HG02642 (cell line): ENCODE measurements around the gene ACADL.
"Not testable (repeated sequence)": the region's sequence is repeated elsewhere in the genome, so short reads cannot be mapped to it uniquely, and the experiment has no call there.

Experiments used
- ATAC-seq: cut with Tn5 transposase; IDR thresholded peaks from one replicate; pipeline ENCODE4 v1.9.1; 2021; ENCODE audit warnings: mild to moderate bottlenecking; ENCODE audit not compliant: unreplicated experiment, poor library complexity

ACADL gene

GRCh38 chr2:210203558-210203957, 21.7 kb downstream of the ACADL start:
- ATAC-seq = no peak

- no peak for ATAC-seq
Observed at GRCh38 chr2:210203147-210203546, 22.1 kb downstream of the ACADL start.

GRCh38 chr2:210199854-210200253, 25.4 kb downstream of the ACADL start:
- ATAC-seq = no peak

DNA sequence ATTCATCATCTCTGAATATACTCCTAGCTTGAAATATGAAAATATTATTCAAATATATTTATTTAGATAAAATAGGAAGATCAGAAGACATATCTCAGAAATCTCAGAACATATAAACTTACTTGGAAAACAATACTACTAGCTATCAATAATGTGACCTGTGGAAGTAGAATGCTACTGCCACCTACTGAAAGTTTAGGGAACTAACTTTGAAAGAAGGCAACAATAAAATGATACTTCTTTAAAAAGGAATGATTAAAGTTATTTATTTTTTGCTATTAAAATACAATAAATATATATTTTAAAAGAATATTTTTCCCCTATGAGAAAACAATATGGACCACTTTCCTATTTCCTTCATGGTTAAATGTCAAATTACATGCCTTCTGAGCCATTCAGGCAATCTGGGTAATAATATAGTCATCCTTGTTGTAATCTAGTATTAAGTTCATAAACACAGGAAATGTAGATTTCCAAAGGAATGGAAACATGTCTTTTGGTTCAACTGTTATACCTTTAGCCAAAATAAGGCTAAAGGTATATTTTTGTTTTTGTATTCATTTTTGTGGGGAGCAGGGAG, 26.0 kb downstream of the ACADL start:
- no peak for ATAC-seq

DNA sequence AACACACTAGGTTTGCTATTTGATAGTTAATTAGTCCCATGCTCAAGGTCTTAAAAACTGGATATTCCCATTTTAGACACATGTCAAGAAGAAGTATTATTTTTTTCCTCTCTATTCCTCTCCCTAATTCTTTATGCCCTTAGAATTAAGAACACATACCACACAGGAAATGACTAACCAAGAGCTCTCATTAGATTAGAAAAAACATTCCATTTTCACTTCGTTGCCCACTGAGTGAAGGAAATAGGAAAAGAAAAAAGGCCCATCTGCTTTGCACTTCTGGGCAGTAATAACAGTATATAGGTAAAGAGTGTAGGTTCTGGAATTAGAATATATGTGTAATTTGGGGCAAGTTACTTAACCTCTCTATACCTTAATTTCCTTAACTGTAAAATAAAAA, 26.9 kb downstream of the ACADL start:
- no peak for ATAC-seq

GRCh38 chr2:210197720-210198119, 27.5 kb downstream of the ACADL start:
- no peak for ATAC-seq

DNA sequence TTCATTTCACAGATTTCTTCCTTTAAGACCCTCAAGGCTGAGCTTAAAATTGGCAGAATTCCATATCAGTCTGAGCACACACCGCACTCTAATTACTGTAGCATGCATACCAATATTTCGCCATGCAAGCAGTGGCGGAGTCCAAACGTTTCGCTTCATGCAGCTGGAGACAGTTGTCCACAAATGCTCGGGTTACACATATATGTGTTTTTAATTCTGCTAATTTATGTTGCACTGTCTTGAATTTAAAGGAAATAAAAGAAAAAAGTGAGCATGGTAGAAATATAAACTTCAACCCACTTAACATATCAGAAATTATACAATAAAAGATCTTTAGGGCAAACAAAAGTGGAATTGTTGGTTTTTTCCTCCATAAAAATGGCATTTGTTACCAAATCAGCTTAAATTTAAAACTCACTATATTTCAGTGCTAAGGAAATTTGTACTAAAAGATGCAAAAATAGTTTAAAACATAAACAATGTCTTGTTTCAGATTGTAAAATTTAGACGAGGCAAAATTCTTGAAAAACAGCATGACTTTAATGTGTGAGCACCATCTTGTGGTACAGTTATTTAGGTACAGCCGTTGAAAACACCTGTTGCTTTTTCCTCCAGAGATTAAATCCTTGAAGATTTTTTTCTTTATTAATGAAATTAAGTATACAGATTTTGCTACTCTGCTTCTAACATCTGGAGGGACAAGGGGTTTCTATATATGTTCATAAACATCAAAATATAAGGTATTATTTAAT, 30.0 kb downstream of the ACADL start:
- ATAC-seq = peak; percentile 40

GRCh38 chr2:210190345-210190744, 34.9 kb downstream of the ACADL start:
- ATAC-seq = no peak

- ATAC-seq = no peak
Observed at GRCh38 chr2:210189452-210190138, 35.7 kb downstream of the ACADL start.

DNA sequence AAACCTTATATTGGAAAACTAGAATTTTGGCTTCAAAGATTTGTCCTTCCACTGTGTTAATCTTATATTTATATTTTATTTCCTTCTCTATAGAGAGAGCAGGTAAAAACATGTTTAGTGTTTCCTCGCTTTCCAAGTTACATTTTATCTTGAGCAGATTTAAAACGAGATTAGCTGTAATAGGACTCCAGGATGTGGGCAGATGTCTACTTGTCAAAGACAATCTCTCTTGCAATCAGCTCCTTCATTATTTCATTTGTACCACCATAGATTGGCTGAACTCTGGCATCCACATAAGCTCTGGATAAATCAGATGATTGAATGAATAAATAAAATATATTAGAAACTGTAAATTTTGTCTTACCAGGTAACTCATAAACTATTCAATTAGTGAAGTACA, 36.5 kb downstream of the ACADL start:
- ATAC-seq = no peak

DNA sequence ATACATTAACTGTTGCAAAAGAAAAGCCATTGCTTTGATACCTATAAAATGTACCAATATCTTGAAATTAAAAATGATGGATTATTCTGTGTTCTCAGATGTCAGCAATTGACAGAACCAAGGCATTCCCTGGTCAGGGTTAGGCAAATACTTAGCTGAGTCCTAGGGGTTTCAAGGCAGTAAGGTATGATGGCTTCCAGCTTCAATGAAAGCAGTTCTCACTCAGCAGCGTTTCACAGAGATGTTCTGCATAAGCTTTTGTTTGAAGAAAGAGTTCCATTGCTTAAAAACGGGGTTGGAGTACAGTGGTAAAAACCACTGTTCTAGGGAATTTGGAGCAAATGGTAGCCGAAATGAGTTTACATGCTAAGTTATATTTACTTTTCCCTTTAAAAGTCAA, 37.1 kb downstream of the ACADL start:
- ATAC-seq = no peak

DNA sequence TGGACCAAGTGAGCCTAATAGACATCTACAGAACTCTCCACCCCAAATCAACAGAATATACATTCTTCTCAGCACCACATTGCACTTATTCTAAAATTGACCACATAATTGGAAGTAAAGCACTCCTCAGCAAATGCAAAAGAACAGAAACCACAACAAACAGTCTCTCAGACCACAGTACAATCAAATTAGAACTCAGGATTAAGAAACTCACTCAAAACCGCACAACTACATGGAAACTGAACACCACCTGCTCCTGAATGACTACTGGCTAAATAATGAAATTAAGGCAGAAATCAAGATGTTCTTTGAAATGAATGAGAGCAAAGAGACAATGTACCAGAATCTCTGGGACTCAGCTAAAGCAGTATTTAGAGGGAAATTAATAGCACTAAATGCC, 41.3 kb downstream of the ACADL start:
- not testable (repeated sequence) for ATAC-seq

DNA sequence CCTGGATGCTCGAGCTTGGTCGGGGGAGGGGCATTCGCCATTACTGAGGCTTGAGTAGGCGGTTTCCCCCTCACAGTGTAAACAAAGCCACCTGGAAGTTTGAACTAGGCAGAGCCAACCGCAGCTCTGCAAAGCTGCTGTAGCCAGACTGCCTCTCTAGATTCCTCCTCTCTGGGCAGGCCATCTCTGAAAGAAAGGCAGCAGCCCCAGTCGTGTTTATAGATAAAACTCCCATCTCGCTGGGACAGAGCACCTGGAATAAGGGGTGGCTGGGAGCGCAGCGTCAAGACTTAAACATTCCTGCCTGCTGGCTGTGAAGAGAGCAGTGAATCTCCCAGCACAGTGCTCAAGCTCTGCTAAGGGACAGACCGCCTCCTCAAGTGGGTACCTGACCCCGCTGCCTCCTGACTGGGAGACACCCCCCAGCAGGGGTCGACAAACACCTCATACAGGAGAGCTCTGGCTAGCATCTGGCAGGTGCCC, 43.6 kb downstream of the ACADL start:
- ATAC-seq = not testable (repeated sequence)

DNA sequence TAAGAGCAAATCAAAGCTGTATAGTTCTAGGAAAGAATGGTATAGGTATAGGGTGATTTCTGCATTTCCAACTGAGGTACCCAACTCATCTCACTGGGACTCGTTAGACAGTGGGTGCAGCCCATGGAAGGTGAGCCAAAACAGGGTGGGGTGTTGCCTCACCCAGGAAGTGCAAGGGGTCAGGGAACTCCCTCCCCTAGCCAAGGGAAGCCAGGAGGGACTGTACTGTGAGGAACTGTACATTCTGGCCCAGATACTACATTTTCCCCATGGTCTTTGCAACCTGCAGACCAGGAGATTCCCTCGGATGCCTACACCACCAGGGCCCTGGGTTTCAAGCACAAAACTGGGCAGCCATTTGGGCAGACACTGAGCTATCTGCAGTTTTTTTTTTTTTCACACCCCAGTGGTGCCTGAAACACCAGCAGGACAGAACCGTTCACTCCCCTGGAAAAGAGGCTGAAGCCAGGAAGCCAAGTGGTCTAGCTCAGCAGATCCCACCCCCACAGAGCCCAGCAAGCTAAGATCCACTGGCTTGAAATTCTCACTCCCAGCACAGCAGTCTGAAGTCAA, 44.1 kb downstream of the ACADL start:
- ATAC-seq = not testable (repeated sequence)

DNA sequence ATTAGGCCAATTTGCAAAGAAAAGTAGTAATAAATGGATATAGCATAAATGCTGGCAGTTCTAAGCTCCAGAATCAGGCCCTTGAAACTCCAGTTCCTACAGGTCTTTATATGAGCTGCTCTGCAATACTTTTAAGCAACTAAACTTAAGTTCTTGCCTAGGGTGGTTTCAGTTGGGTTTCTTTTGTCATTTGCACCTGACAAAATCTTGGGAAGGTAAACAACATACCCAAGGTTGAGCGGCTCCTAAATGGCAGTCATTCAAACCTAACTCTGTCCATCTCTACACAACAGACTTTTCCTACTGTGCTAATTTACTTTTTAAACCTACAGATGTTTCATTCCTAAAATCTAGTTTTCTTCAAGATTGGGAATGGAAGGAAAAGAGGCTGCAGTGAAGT, 44.8 kb downstream of the ACADL start:
- no peak for ATAC-seq

- no peak for ATAC-seq
Observed at GRCh38 chr2:210179351-210179990, 45.8 kb downstream of the ACADL start.

DNA sequence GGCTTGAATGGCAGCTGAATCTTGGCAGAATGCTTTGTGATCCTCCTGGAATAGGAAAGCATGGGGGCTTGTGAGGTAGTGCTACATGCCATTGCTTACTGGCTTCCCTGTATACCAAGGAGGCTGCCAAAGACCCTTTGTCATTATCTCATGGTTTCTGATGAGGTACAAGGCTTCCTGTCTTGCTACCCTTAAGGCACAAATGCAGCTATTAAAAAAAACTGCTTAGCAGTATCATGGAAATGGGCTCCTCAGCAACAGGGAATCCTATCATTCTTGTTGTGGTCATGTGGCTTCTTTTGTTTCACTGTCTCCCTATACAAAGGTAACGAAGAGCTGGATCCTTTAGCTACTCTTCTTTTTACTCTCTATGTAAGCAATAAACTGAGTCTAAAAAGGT, 47.5 kb downstream of the ACADL start:
- ATAC-seq = no peak

GRCh38 chr2:210177115-210177514, 48.1 kb downstream of the ACADL start:
- ATAC-seq = not testable (repeated sequence)

GRCh38 chr2:210174086-210174485, 51.2 kb downstream of the ACADL start:
- ATAC-seq = no peak

- ATAC-seq = no peak
Observed at GRCh38 chr2:210172219-210172575, 53.0 kb downstream of the ACADL start.
